Fibroblast of mammary gland (primary cell): ENCODE data around the gene ETFA.
A peak's percentile ranks its signal among the peaks of the same experiment; 100 is the strongest.

ENCODE experiments used
- DNase-seq: peaks from one replicate; pipeline ENCODE4 v3.0.0-alpha.2; 2010; ENCODE audit warnings: low read depth
- H3K4me3 ChIP-seq: 2 replicates; pipeline ENCODE4 v1.5.1; 2011; ENCODE audit warnings: low read depth, mild to moderate bottlenecking, low read length, moderate library complexity; ENCODE audit not compliant: control insufficient read depth
- TF ChIP-seq, protein P1 (sequence below): conservative IDR thresholded peaks from 2 replicates; pipeline ENCODE4 v1.5.1; 2011; ENCODE audit warnings: low read depth, low read length, inconsistent platforms; ENCODE audit not compliant: control insufficient read depth, insufficient read depth

The ETFA gene

DNA sequence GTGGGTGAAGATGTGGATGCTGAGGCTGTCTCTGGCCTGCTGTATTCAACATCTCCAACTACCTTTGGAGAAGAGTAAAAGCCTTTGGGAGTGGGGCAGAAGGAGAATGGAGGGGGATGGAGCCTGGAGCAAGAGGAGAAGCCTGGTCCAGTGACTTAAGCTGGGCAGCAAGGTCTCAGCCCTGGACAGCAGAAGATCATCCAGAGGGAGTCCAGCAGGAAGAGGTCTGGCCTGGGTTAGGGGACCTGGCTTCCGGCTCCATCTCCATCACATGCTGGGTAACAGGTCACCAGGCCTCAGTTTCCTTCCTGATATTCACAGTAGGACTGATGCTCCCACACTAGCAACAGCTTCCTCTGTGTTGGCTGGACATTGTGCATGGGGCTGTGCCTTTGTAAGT, 21.5 kb upstream of the ETFA start:
- TF ChIP-seq, protein P1, sequence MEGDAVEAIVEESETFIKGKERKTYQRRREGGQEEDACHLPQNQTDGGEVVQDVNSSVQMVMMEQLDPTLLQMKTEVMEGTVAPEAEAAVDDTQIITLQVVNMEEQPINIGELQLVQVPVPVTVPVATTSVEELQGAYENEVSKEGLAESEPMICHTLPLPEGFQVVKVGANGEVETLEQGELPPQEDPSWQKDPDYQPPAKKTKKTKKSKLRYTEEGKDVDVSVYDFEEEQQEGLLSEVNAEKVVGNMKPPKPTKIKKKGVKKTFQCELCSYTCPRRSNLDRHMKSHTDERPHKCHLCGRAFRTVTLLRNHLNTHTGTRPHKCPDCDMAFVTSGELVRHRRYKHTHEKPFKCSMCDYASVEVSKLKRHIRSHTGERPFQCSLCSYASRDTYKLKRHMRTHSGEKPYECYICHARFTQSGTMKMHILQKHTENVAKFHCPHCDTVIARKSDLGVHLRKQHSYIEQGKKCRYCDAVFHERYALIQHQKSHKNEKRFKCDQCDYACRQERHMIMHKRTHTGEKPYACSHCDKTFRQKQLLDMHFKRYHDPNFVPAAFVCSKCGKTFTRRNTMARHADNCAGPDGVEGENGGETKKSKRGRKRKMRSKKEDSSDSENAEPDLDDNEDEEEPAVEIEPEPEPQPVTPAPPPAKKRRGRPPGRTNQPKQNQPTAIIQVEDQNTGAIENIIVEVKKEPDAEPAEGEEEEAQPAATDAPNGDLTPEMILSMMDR, result no peak
- no peak overlapping the region for H3K4me3 ChIP-seq
- DNase-seq, result no peak

DNA sequence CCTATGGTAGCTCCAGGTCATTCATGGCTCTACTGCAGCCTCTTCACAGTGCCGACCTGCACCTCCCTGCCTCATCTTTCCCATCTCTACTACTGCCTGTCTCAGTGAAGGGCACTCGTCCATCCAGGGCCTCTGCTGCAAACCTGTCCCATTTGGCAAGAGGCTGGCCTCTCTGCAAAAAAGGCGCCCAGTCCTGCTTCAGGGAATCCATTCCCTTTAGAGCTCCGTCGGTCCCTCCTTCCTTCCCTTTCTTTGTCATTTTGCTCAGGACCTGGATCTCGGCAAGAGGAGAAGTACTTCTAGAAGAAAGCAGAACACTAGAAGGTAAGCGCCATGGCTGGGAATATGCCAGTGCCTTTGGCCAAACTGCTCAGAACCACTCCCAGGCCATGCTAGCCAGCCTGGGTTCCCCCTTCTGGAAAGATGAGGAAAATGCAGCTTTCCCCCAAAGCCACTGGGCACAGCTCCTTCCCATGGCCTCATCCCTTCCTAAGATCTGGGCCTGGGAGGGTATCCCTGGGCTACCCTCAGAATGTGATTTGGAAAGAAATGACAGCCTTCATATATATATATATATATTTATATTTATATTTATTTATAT, 18.9 kb upstream of the ETFA start:
- no peak overlapping the region for H3K4me3 ChIP-seq
- peak; percentile 67 for DNase-seq

DNA sequence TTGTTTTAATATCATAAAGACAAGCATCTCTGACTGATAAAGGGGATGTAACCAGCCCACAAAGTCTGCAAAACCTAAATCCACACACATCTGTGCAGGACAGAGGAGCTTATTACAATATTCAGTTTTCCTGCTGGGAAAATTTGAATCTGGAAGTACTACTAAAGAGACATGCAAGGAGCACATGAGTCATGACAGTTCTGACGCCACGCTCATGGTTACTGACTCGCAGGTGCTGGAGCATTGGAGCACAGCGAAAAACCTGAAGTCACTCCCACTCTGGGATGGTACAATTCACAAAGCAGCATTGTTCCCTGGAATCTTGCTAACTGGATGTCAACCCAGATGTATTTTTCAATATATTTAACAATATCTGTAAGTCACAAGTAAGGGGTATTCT, 17.7 kb upstream of the ETFA start:
- DNase-seq, result peak; percentile 67
- no peak overlapping the region for H3K4me3 ChIP-seq
- TF ChIP-seq, protein P1, result no peak

More for the DNA sequence above, 18.9 kb upstream of the ETFA start:
- TF ChIP-seq, protein P1, result peak; percentile 80

- no peak overlapping the region for H3K4me3 ChIP-seq
- TF ChIP-seq, protein P1, result no peak
- DNase-seq, result no peak
Measured at GRCh38 chr15:76328106-76328696, 16.9 kb upstream of the ETFA start.

- TF ChIP-seq, protein P1, result no peak
- DNase-seq, result no peak
- no peak overlapping the region for H3K4me3 ChIP-seq
Measured at GRCh38 chr15:76327191-76328105, 16.2 kb upstream of the ETFA start.

- DNase-seq, result no peak
- TF ChIP-seq, protein P1, result no peak
Measured at GRCh38 chr15:76325704-76326103, 14.4 kb upstream of the ETFA start.

More at GRCh38 chr15:76325704-76326103, 14.4 kb upstream of the ETFA start:
- H3K4me3 ChIP-seq, result no peak overlapping the region
